ENCODE results near the gene CSPG5. TPM values are rescaled to one million over a fixed set of nuclear protein-coding genes. Genes with fewer than 3 reads are reported as not detected.

CSPG5 gene
- polyA plus RNA-seq, 1 donor from 2014 or later, result 67.1 TPM

GRCh38 chr3:47594792-47595191 lies 16.1 kb upstream of the CSPG5 start:
- Histone ChIP-seq H3K27me3 (ENCODE audit: insufficient read depth, low read depth, low read length) (no peaks in the 10 kb centered on the region), H3F3A (ENCODE audit: insufficient read depth, low read length, poor library complexity, severe bottlenecking) (no peaks in the 10 kb centered on the region), H4K20me1 (ENCODE audit: insufficient read depth) (no peaks in the 10 kb centered on the region), H3K9me2 (ENCODE audit: insufficient read depth, low read length) (no peaks in the 10 kb centered on the region), H3K36me3 (ENCODE audit: insufficient read depth, low read length) (no peaks in the 10 kb centered on the region), H3K4me3 (ENCODE audit: low read length) (no peak overlapping the region), H3K27ac (ENCODE audit: low read length) (no peak overlapping the region), H3K79me2 (replicated peaks; ENCODE audit: insufficient read depth, low read length) (no peaks in the 10 kb centered on the region), H3K9ac (ENCODE audit: low read length) (no peak overlapping the region), H2AFZ (ENCODE audit: low read depth, low read length) (no peak overlapping the region), H3K9me3 (ENCODE audit: low read length) (no peaks in the 10 kb centered on the region), H3K4me2 (ENCODE audit: low read length) (no peak overlapping the region)
- TF ChIP-seq EP300 (conservative IDR thresholded peaks at IDR 0.05; ENCODE audit: poor library complexity, severe bottlenecking) (no peak), RAD21 (conservative IDR thresholded peaks at IDR 0.05) (no peak), POLR2AphosphoS5 (IDR thresholded peaks at IDR 0.05) (no peak), EZH2 (IDR thresholded peaks at IDR 0.05; ENCODE audit: borderline replicate concordance, insufficient read depth, low read length, poor library complexity, severe bottlenecking) (no peak), CTCF (IDR thresholded peaks at IDR 0.05; ENCODE audit: poor library complexity, severe bottlenecking) (no peak), REST (IDR thresholded peaks at IDR 0.05; ENCODE audit: borderline replicate concordance) (no peak), SMC3 (conservative IDR thresholded peaks at IDR 0.05; ENCODE audit: poor library complexity) (no peak), TAF1 (IDR thresholded peaks at IDR 0.05; ENCODE audit: low read depth) (no peak), MXI1 (conservative IDR thresholded peaks at IDR 0.05; ENCODE audit: poor library complexity, severe bottlenecking) (no peak)

GRCh38 chr3:47592066-47592795 lies 13.6 kb upstream of the CSPG5 start:
- Histone ChIP-seq H3K4me3 (ENCODE audit: low read length) (no peak overlapping the region), H3K79me2 (replicated peaks; ENCODE audit: insufficient read depth, low read length) (no peaks in the 10 kb centered on the region), H2AFZ (ENCODE audit: low read depth, low read length) (no peak overlapping the region), H3F3A (ENCODE audit: insufficient read depth, low read length, poor library complexity, severe bottlenecking) (no peaks in the 10 kb centered on the region), H3K9ac (ENCODE audit: low read length) (no peak overlapping the region), H3K27me3 (ENCODE audit: insufficient read depth, low read depth, low read length) (no peaks in the 10 kb centered on the region), H3K9me2 (ENCODE audit: insufficient read depth, low read length) (no peaks in the 10 kb centered on the region), H4K20me1 (ENCODE audit: insufficient read depth) (no peaks in the 10 kb centered on the region), H3K4me2 (ENCODE audit: low read length) (no peak overlapping the region), H3K36me3 (ENCODE audit: insufficient read depth, low read length) (no peaks in the 10 kb centered on the region), H3K27ac (ENCODE audit: low read length) (no peak overlapping the region), H3K9me3 (ENCODE audit: low read length) (no peaks in the 10 kb centered on the region)
- TF ChIP-seq POLR2AphosphoS5 (IDR thresholded peaks at IDR 0.05), result no peak
- TF ChIP-seq CTCF (IDR thresholded peaks at IDR 0.05; ENCODE audit: poor library complexity, severe bottlenecking), result no peak
- TF ChIP-seq EP300 (conservative IDR thresholded peaks at IDR 0.05; ENCODE audit: poor library complexity, severe bottlenecking), result no peak
- no peak for TF ChIP-seq SMC3 (conservative IDR thresholded peaks at IDR 0.05; ENCODE audit: poor library complexity)
- no peak for TF ChIP-seq REST (IDR thresholded peaks at IDR 0.05; ENCODE audit: borderline replicate concordance)
- TF ChIP-seq RAD21 (conservative IDR thresholded peaks at IDR 0.05), result no peak
- no peak for TF ChIP-seq MXI1 (conservative IDR thresholded peaks at IDR 0.05; ENCODE audit: poor library complexity, severe bottlenecking)
- no peak for TF ChIP-seq EZH2 (IDR thresholded peaks at IDR 0.05; ENCODE audit: borderline replicate concordance, insufficient read depth, low read length, poor library complexity, severe bottlenecking)
- no peak for TF ChIP-seq TAF1 (IDR thresholded peaks at IDR 0.05; ENCODE audit: low read depth)
